Epithelial cell of esophagus (primary cell): Measurements from ENCODE around the gene SPIRE1.

Source experiments
- DNase-seq: peaks from one replicate; pipeline ENCODE4 v3.0.0; 2010; ENCODE audit warnings: low read depth
- H3K4me3 ChIP-seq: 2 replicates; pipeline ENCODE4 v1.5.1; 2011; ENCODE audit warnings: mild to moderate bottlenecking, low read length, control low read depth
- CTCF ChIP-seq: IDR thresholded peaks from 2 replicates; pipeline ENCODE4 v1.5.1; 2011; ENCODE audit warnings: low read depth, mild to moderate bottlenecking, low read length, control low read depth, inconsistent platforms; ENCODE audit not compliant: insufficient read depth; ENCODE audit errors: missing control alignments

Gene SPIRE1

GRCh38 chr18:12430137-12430990 is 227.5 kb downstream of the SPIRE1 start:
- H3K4me3 ChIP-seq = no peak overlapping the region
- TF ChIP-seq CTCF = no peak
- DNase-seq = no peak

- no peak for DNase-seq
- TF ChIP-seq CTCF = no peak
- no peak overlapping the region for H3K4me3 ChIP-seq
Measured at GRCh38 chr18:12429556-12429955, 228.4 kb downstream of the SPIRE1 start.

- DNase-seq = no peak
- H3K4me3 ChIP-seq = no peak overlapping the region
- no peak for TF ChIP-seq CTCF
Measured at GRCh38 chr18:12428923-12429322, 229.0 kb downstream of the SPIRE1 start.

- no peak for TF ChIP-seq CTCF
- no peak for DNase-seq
- H3K4me3 ChIP-seq = no peak overlapping the region
Measured at GRCh38 chr18:12426924-12427323, 231.0 kb downstream of the SPIRE1 start.

GRCh38 chr18:12424252-12424651 is 233.7 kb downstream of the SPIRE1 start:
- DNase-seq = no peak
- no peak for TF ChIP-seq CTCF
- no peak overlapping the region for H3K4me3 ChIP-seq

GRCh38 chr18:12423820-12424219 is 234.1 kb downstream of the SPIRE1 start:
- no peak for TF ChIP-seq CTCF
- H3K4me3 ChIP-seq = no peak overlapping the region
- DNase-seq = no peak

- TF ChIP-seq CTCF = no peak
- H3K4me3 ChIP-seq = no peak overlapping the region
- no peak for DNase-seq
Measured at GRCh38 chr18:12423393-12423792, 234.5 kb downstream of the SPIRE1 start.
